ENCODE results near the gene KDM4C.
"Not testable (repeated sequence)": the region's sequence is repeated elsewhere in the genome, so short reads cannot be mapped to it uniquely, and the experiment has no call there.

The KDM4C gene

DNA sequence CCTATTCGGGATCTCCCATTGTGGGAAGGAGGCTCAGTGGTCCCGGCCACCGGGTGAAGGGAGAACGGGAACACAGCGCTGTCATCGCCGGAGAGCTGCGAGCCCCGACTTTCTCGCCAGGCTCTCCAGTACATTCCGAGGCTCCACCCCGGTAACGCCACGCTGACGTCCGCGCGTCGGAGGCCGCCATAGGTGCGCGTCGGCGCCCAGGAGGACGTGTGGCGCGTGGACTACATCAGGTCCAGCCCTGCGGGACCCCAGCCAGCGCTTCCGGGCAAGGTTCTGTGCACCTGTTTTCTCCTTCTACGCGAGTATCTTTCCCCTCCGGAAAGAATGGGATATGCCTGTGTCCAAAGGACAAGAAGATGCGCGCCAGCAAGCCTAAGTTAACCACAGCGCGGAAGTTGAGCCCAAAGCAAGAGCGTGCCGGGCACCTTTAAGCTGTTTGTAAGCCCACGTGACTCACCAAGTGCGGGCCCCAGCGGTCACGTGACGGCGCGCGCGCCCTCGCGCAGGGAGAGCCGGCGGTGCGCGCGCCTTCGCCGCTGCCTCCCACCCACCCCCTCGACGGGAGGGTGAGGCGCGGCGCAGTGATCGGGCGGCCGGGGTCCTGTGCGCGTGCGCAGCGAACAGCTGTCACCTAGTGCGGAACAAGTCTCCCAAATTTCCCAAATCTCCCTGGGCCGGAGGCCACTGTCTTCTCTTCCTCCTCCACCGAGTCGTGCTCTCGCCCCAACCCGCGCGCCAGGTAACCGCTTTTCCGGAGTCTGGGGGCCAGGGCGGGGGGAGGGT, at the start of gene KDM4C:
KDM4C (plus strand) TSS at position 518 of the 792 bp plus-strand sequence. CDS start 35,016 bp downstream, outside the sequence.
- DNase-seq = peak; percentile 96

DNA sequence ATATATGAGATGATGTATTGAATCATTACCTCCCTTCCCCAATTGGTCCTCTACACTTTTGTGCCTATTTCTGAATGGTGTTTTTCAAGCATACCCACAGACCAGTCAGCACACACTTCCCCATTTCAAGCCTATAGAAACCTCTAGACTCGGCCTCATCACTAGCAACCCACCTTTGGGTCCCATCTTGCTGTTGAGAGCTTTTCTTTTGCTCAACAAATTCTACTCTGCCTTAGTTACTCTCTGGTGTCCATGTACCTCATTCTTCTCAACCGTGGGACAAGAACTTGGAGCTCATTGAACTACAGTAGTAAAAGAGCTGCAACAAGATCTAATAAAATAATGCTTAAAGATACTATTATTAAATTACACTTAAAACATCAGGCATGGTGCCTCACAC, 49.0 kb upstream of the KDM4C start:
- DNase-seq = peak; percentile 32

DNA sequence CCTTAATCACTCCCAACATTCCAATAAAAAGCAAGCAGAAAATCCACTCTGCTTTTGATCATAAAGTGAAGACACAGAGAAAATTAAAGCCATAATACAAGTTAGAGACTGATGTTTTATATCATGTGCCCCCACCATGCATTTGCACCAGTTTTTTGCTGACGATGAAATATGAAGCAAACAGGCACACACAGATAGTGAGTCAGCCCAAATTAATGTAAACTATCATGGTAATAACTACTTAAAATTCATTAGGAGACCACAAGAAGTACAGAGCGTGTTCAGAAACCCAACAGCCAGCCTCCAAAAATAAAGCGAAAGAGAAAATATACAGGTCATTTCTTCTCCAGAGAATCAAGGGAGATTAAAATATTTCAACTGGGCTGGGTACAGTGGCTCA, 46.4 kb upstream of the KDM4C start:
- no peak for DNase-seq

DNA sequence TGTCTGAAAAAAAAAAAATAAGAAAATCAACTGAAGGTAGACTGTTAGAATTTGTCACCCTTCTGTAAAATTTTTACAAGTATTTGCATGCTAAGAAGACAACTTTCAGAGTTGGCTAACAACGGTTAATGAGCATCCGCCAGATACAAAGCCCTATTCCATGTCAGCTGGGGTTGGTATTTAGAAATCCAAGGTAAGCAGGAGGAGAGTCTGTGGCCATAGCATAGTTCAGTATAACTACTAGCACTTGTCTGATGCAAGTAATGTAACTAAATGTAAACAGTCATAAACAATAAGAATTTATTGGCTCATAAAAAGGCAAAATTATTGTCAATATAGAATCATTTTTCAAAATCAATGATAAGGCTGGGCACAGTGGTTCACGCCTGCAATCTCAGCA, 45.7 kb upstream of the KDM4C start:
- DNase-seq = no peak

DNA sequence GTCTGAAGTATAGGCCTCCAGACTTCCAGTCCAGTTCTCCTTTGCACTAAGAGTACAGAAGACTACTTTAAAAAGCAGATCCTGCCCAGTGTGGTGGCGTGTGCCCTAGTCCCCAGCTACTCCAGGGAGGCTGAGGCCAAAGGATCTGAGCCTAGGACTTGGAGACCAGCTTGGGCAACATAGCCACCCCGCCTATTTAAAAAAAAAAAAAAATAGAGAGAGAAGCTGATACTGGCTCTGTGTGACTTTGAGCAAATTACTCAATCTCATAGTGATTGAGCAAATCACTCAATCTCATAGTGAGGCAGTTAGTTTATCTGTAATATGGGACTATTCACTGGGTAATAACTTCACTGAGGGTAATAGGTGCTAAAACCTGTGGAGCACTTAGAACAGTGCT, 43.6 kb upstream of the KDM4C start:
- DNase-seq = no peak

DNA sequence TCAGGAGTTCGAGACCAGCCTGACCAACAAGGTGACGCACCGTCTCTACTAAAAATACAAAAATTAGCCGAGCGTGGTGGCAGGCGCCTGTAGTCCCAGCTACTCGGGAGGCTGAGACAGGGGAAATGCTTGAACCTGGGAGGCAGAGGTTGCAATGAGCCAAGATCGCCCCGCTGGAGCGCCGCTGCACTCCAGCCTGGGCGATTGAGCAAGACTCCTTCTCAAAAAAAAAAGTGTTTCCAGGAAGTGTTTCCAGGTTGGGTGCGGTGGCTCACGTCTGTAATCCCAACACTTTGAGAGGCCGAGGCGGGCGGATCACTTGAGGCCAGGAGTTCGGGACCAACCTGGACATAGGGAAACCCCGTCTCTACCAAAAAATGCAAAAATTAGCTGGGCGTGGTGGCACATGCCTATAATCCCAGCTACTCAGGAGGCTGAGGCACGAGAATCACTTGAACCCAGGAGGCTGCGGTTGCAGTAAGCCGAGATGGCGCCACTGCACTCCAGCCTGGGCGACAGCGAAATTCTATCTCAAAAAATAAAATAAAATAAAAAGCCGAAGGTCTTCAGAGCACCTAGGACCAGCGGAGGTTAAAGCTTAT, 42.5 kb upstream of the KDM4C start:
- not testable (repeated sequence) for DNase-seq

DNA sequence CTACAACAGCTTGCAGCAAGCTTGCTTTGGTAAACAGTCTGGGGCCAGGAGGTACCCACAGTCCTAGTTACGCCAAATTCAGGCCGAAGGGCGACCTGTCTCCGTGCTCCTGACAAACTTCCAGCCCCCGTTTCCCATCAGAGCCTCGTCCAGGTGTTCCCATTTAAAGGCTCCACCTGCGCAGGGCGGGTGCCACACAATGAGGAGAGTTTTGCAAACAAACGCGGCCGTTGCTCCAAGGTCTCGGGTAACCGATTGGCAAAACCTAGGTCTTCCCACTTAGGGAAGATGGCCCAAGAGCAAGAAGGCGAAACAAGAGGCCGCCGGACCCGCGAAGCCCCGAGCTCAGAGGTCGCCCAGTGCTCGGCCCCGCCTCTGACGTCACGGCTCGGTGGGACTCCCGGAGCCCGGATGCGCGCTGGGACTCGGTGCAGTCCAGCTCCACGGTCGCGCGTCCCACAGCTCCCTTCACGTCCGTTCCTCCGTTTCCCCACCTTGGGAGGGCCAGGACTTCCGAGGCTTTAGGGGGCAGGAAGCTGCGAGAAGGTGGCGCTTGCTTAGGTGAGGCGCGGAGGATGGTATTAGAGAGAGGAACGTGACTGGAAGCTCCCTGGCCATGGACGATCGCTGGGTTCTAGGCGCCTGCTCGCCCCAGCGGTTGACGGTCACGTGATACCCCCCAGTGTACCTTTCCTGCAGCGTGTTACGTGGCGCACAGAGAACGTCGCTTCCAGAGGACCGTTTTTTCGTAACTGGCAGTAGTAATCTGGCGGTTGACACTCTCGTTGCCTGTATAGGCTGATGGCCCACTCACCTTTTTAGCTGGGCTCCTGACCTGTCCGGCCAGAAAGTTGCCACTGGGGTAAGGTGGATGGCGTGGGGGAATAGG, 41.8 kb upstream of the KDM4C start:
- DNase-seq = peak; percentile 74

DNA sequence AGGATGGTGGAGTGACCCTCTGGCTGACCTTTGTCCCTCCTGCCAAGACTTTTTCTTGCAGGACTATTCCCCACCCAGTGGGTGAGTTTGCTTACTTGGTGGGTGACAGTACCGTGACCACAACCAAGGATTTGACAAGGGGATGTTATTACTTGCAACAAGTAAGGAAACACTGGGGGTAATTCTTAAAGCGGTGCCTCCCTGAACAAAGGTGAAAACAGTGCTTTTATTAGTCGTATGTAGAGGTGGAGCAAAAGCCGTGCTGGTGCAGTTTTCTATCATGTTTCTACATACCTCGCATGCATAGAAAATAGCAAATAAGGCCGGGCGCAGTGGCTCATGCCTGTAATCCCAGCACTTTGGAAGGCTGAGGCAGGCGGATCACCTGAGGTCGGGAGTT, 41.0 kb upstream of the KDM4C start:
- no peak for DNase-seq

DNA sequence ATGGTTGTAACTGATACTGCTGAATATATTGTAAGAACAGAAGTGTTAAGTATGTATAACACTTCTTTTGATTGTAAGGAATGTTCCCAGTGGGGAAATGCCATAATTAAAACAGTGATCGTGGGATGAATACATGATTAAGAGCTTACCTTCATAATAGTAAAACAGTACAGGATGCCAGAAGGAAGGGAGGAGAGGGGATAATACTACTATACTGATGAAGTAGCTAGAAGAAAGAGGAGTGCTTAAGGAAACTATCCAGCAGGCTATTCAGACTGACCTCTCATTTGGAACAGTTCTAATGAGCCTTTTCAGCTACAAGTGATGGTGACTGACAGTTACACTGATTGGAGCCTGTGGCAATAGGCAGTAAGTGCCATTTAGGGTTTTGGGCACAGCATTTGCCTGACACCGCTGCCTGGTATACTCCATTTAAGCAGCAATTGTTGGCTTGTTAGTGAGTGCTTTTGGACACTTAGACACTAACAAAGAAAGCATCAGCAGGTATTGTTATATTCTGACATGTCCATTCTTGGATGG, 33.8 kb upstream of the KDM4C start:
- DNase-seq = no peak

DNA sequence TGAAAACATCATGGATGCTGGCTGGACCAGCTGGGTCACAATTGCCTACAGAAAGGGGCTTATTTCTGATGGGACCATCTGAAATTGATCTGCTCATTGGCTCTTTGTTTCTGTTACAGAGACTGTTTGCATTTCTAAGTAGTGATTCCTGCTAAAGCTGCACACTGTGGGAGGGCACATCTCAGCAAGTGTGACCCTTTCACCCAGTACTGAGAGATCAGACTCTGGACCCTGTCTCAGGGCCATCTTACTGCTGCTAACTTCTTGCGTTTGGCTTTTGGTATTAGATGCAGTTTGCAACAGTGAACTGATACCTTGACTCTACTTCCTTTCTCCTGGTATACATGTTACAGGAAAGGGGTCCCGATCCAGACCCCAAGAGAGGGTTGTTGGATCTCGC, 24.5 kb upstream of the KDM4C start:
- DNase-seq = no peak

DNA sequence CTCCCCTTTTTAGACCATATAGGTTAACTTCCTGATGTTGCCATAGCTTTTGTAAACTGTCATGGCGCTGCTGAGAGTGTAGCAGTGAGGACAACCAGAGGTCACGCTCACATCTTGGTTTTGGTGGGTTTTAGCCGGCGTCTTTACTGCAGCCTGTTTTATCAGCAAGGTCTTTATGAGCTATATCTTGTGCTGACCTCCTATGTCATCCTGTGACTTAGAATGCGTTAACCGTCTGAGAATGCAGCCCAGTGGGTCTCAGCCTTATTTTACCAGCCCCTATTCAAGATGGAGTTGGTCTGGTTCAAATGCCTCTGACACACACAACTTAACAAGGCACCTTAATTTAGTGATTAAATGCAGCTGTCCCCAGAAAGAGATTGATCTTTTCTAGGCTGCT, 23.9 kb upstream of the KDM4C start:
- DNase-seq = no peak

DNA sequence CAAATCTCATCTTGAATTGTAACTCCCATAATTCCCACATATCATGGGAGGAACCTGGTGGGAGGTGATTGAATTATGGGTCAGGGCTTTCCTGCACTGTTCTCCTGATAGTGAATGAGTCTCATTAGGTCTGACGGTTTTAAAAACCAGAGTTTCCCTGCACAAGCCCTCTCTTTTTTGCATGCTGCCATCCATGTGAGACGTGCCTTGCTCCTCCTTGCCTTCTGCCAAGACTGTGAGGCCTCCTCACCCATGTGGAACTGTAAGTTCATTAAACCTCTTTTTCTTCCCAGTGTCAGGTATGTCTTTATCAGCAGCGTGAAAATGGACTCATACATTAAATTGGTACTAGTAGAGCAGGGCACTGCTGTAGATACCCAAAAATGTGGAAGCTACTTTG, 22.4 kb upstream of the KDM4C start:
- DNase-seq = no peak

DNA sequence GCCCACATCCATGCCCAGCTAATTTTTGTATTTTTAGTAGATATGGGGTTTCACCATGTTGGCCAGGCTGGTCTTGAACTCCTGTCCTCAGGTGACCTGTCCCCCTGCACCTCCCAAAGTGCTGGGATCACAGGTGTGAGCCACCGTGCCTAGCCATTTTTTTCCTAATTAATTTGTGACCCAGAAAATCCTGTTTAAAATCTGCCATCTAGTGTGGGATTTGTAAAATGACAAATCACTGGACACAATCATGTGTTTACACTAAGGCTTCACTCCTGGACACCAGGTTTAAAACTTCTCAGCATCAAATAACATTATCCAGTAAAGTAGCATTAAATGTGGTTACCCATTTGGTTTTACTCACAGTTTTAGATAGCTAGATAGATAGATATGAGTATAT, 18.6 kb upstream of the KDM4C start:
- peak; percentile 46 for DNase-seq

DNA sequence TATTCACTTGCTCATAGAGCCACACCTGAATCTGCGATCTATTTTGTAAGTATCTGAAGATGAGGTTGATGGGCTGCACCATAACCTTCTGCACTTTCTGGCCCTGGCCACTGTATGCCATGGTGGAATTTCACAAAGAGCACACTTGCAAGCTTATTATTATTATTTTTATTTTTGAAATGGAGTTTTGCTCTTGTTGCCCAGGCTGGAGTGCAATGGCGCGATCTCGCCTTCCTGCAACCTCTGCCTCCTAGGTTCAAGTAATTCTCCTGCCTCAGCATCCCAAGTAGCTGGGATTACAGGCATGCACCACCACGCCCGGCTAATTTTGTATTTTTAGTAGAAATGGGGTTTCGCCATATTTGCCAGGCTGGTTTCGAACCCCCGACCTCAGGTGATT, 8.9 kb upstream of the KDM4C start:
- not testable (repeated sequence) for DNase-seq

DNA sequence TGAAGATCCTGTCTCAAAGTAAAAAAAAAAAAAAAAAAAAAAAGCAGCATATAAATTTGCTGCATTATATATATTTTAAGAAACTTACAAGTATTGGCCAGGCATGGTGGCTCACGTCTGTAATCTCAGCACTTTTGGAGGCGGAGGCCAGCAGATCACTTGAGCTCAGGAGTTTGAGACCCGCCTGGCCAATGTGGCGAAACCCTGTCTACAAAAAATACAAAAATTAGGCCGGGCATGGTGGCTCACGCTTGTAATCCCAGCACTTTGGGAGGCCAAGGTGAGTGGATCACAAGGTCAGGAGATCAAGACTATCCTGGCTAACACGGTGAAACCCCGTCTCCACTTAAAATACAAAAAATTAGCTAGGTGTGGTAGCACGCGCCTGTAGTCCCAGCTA, 2.9 kb upstream of the KDM4C start:
- DNase-seq = not testable (repeated sequence)

DNA sequence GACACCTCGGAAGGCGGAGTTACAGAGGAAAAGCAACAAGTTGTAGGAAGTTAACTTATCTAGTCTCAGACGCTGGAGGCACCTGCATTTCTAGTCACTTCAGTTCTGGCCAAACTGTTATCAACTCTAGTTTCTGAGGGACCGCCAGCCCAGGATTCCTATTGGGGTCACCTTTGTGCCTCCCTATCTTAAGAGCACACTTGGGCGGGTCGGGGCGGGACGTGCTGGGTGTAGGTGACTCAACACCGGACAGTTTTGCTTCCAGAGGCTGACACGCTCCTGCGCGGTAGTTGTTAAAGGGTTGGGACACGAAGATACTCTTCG, 679 bp upstream of the KDM4C start:
- DNase-seq = peak; percentile 98

DNA sequence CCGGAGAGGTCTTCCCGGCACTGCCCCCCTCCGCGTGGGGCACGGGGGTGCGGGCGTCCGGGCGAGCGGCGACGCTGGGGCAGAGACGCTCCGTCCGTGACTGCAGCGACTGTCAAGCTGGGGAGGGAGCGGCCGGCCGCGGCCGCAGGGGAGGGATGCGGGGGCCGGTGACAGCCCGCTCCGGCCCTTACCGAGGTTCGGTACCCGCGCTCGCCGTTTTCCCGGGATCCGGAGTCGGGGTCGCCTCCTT, 400 bp downstream of the KDM4C start:
- no peak for DNase-seq

DNA sequence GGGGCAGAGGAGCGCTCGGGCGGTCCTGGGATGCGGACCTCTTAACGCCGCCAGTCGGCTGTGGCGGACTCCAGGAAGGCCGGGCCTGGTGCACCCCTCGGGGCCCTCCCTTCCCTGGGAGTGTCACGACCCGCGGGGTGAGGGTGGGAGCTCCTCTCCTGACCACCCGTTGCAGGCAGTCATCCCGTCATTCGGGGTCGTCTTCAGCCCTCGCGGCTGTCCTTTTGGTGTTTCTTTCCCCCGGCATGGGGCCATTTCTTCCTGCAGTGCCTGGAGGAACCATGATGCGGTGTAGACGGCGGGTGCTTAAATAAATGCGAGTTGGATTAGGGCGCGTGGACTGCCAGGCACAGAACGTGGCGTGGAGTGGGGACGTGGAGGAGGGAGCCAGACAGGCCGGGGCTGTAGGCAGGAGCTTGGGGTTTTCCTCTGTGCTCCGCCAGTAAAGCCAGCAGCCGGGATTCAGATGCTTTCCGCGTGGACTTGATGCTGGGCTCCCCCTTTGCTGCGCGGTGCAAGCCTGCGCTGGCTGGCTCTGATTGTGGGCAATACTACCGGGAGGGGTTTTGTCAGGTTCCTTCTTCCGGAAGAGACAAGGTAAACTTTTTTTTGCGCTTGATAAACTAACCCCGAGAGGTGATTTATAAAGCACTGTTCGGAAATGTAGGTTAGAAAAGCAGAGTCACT, 868 bp downstream of the KDM4C start:
- DNase-seq = peak; percentile 69

DNA sequence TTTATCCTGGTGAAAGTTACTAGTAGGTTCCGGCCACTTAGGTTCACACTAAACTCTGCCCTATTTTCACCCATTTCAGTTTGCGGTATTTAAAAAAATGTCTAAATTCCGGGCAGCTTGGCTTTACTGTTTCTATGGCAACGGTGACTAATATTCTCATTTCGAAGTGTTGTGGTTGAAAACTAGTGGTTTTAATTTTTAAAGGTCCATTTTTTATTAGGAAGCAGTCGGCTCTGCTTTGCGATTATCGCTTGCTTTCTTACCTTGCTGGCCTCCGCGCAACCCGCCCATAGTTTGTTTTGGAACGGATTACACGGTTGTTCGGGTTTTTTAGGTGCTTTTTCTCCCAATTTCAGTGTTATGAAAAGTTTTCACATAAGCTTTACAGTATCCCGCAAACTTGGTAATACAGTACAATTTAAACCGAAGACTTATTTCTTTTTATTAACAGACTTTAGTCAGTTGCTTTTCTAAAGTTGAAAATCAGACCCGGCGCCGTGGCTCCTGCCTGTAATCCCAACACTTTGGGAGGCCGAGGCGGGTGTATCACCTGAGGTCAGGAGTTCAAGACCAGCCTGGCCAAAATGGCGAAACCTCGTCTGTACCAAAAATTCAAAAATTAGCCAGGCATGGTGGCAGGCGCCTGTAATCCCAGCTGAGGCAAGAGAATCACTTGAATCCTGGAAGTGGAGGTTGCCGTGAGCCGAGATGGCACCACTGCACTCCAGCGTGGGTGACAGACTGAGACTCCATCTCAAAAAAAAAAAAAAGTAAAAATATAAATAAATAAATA, 1.6 kb downstream of the KDM4C start:
- DNase-seq = peak; percentile 72

DNA sequence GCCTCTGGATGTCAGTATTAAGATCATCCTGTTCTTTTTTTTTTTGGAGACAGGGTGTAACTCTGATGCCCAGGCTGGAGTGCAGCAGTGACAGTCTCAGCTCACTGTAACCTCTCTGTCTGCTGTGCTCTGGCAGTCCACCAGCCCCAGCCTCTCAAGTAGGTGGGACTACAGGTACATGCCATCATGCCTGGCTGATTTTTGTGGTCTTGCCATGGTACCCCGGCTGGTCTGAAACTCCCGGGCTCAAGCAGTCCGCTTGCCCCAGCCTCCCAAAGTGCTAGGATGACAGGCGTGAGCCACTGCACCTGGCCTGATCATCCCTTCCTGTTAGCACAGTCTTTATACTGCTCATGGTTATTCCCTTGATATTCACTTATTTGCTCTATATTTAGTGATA, 3.5 kb downstream of the KDM4C start:
- no peak for DNase-seq

DNA sequence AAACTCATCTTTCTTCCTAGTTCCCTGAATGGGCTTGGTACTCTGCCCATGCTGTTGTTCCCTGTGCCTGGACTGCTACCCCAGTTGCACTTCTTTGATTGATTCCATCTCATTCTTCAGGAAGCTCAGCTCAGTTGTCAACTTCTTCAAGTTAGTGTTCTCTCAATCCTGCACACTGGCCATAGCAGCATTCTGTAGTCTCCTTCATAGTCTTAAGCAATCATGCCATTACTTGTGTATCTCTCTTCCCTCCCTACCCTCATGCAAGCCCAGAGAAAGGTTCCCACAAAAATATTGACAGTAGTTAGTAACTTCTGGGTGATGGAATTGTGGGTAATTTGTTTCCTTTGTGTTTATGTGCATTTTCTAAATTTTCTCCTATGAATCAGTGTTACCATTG, 5.5 kb downstream of the KDM4C start:
- no peak for DNase-seq

DNA sequence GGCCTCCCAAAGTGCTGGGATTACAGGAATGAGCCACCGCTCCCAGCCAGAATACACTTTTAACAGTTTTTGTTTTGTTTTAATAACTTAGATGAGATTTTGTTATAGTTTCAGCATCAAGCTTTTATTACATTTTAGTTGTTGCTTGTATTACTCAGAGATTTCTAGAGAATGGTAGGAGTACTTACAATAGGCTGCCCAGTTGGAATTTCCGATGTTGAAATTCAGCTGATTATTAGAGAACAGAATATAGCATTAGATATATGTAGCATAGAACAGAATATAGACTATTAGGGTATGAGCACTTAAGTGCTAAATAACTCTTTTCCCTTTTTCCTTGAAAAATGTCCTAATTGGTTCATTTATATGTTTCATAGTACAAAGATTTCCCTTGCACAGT, 6.2 kb downstream of the KDM4C start:
- no peak for DNase-seq

DNA sequence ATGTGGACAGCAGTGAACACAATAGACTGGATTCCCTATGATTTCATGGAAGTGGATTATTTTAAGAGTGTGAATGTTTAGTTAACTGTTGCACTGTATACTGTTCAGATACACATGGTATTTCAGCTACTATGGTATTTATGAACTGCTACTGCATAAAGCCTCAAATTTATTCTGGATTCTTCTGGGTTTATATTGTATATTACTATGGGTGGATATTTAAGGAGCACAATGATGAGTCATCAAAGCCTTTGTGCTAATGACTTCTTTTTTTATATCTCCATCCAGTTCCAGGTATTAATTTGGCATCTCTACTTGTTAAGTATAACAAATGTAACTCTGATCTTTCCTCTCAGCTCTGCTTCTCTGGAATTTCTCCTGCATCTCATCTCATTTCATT, 6.8 kb downstream of the KDM4C start:
- no peak for DNase-seq

All from hematopoietic multipotent progenitor cell treated with erythropoietin and hydrocortisone succinate and interleukin-3 and kit ligand, for 8 days (in vitro differentiated cells).